Hematopoietic multipotent progenitor cell treated with erythropoietin and hydrocortisone succinate and interleukin-3 and kit ligand, for 8 days (in vitro differentiated cells): ENCODE measurements around the gene PCDHGA5.
A peak's percentile ranks its signal among the peaks of the same experiment; 100 is the strongest.
"Not testable (repeated sequence)": the region's sequence is repeated elsewhere in the genome, so short reads cannot be mapped to it uniquely, and the experiment has no call there.

Experiments used
- DNase-seq: peaks from one replicate; pipeline ENCODE4 v3.0.0-alpha.2; 2015

Gene PCDHGA5

DNA sequence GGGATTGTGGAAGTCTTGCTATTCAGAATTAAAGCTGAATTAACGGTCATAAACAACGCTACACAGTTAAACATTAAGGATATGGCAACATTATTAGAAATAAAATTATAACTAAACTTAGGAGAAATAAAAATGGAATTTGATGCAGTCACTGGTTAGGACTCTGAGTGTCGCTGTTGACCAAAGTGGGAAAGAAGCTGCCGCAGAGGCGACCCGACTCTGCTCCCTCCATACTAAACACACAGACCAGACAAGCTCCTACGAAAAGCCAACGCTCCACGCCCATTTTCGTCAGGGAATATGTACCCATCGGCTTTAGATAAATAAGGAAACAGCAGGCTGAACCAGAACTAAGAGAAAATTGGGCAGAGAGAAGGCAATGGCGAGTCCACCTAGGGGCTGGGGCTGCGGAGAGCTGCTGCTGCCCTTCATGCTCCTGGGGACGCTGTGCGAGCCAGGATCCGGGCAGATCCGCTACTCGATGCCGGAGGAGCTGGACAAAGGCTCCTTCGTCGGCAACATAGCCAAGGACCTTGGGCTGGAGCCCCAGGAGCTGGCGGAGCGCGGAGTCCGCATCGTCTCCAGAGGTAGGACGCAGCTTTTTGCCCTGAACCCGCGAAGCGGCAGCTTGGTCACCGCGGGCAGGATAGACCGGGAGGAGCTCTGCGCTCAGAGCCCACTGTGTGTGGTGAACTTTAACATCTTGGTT, at the start of gene PCDHGA5:
Gene PCDHGA5 (plus strand): TSS at position 211 of the 709 bp plus-strand sequence. CDS start 169 bp downstream, at position 380.
- no peak for DNase-seq

- DNase-seq, result not testable (repeated sequence)
Observed at GRCh38 chr5:141316963-141317362, 47.0 kb upstream of the PCDHGA5 start.

DNA sequence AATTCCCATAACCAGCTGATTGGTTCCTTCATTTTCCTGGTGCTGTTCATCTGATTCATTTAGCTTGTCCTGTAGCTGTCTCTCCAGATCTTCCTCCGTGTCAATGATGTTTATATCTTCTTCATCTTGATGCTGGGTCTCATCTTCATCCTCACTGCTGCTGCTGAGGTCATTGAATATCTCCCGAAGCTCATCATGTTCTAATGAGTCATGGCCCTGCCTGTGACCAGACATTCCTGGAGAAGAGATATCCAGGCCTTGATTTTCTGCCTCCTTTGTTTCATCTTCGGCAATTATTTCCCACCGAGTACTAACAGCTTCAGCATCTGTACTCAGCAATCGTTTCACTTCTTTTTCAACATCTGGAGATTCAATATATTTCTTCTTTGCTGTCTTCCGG, 44.8 kb upstream of the PCDHGA5 start:
- no peak for DNase-seq

DNA sequence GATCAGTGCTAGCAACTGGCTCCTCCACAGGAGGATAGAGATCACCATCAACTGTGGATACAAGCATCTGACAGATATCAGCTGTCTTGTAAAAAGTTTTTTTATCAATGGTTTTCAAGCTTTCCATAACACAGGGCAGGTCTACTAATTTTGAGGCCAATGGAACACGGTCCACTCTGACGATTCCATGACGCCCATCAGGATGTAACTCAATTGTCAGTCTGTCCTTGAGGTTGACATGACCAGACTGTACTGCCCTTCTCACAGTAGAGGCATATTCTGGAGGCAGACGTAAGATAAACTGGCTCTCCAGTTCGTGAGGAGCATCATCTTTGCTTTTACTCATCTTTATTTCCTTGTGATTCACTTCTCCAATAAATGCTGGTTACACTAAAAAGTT, 44.3 kb upstream of the PCDHGA5 start:
- no peak for DNase-seq

- DNase-seq, result peak; percentile 96
Observed at GRCh38 chr5:141320225-141321169, 43.5 kb upstream of the PCDHGA5 start, which contains the start of gene TAF7. TAF7 (minus strand) TSS chr5:141320784; CDS start chr5:141320044, 740 bp downstream.

DNA sequence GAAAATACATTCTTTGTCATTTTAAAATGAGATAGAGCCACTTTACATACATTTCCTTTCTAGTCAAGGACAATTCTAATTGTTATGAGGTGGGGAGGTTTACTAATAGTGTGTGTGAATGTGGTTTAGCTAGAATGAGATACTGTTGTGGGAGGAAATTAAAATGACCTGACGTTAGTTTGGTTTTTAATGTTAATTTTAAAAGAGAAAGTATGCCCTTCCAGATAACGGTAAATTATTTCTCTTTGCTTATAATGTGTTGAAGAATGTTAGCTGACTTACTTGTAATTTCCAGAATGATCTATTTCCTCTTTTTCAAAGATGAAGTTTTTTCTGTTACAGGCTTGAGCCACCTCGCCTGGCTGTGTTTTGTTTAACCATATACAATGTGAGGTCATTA, 41.7 kb upstream of the PCDHGA5 start:
- DNase-seq, result no peak

GRCh38 chr5:141326088-141326854, 37.7 kb upstream of the PCDHGA5 start:
- peak; percentile 21 for DNase-seq

- DNase-seq, result no peak
Observed at GRCh38 chr5:141328231-141328630, 35.7 kb upstream of the PCDHGA5 start.

- no peak for DNase-seq
Observed at GRCh38 chr5:141330299-141331080, 33.5 kb upstream of the PCDHGA5 start, which contains the start of gene PCDHGA1. PCDHGA1 (plus strand) TSS chr5:141330514.

DNA sequence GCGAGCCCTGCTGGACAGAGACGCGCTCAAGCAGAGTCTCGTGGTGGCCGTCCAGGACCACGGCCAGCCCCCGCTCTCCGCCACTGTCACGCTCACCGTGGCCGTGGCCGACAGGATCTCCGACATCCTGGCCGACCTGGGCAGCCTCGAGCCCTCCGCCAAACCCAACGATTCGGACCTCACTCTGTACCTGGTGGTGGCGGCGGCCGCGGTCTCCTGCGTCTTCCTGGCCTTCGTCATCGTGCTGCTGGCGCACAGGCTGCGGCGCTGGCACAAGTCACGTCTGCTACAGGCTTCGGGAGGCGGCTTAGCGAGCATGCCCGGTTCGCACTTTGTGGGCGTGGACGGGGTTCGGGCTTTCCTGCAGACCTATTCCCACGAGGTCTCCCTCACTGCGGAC, 31.4 kb upstream of the PCDHGA5 start:
- DNase-seq, result not testable (repeated sequence)

DNA sequence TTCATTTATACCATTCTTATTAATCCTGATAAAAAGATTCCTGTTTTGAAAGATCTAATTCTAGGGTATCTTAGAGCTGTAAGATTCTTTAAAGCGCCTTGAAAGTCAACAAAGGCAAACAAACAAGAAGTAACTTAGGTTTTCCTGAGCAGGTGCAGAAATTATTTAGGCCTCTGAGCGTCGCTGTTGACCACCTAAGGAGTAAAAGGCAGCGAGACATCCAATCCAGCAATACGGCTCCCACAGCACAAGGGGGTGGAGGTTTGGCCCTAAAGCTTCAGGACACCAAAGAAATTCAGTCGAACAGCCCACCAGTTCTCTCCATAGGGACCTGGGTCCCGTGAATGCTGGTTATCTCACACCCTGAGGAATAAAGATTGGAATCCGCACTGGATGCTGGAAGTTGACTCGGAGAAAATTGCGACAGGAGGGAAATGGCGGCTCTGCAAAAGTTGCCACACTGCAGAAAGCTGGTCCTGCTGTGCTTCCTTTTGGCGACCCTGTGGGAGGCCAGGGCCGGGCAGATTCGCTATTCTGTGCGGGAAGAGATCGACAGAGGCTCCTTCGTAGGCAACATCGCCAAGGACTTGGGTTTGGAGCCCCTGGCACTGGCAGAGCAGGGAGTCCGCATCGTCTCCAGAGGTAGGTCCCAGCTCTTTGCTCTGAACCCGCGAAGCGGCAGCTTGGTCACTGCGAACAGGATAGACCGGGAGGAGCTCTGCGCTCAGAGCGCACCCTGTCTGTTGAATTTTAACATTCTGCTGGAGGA, 25.2 kb upstream of the PCDHGA5 start, which contains the start of gene PCDHGA2:
Gene PCDHGA2 (plus strand): TSS at position 223 of the 769 bp plus-strand sequence.
- DNase-seq, result peak; percentile 19

GRCh38 chr5:141340781-141341354, 23.1 kb upstream of the PCDHGA5 start:
- not testable (repeated sequence) for DNase-seq

GRCh38 chr5:141342773-141343172, 21.2 kb upstream of the PCDHGA5 start:
- no peak for DNase-seq

GRCh38 chr5:141343242-141343952, 20.6 kb upstream of the PCDHGA5 start, which contains the start of gene PCDHGA3:
PCDHGA3 (plus strand) TSS chr5:141343829; CDS start chr5:141344034, 205 bp downstream.
- peak; percentile 31 for DNase-seq

DNA sequence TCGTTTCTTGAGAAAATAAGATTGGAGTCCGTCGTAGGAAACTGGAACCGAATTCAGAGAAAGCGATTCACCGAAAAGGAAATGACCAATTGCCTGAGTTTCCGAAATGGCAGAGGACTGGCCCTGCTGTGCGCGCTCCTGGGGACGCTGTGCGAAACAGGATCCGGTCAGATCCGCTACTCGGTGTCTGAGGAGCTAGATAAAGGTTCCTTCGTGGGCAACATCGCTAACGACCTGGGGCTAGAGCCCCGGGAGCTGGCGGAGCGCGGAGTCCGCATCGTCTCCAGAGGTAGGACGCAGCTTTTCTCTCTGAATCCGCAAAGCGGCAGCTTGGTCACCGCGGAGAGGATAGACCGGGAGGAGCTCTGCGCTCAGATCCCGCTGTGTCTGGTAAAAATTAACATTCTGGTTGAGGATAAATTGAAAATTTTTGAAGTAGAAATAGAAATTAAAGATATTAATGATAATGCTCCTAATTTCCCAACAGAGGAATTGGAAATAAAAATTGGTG, 20.0 kb upstream of the PCDHGA5 start:
- no peak for DNase-seq

- DNase-seq, result no peak
Observed at GRCh38 chr5:141345327-141345726, 18.6 kb upstream of the PCDHGA5 start.

DNA sequence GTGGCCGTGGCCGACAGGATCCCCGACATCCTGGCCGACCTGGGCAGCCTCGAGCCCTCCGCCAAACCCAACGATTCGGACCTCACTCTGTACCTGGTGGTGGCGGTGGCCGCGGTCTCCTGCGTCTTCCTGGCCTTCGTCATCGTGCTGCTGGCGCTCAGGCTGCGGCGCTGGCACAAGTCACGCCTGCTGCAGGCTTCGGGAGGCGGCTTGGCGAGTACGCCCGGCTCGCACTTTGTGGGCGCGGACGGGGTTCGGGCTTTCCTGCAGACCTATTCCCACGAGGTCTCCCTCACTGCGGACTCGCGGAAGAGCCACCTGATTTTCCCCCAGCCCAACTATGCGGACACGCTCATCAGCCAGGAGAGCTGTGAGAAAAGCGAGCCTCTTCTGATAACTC, 17.9 kb upstream of the PCDHGA5 start:
- not testable (repeated sequence) for DNase-seq

DNA sequence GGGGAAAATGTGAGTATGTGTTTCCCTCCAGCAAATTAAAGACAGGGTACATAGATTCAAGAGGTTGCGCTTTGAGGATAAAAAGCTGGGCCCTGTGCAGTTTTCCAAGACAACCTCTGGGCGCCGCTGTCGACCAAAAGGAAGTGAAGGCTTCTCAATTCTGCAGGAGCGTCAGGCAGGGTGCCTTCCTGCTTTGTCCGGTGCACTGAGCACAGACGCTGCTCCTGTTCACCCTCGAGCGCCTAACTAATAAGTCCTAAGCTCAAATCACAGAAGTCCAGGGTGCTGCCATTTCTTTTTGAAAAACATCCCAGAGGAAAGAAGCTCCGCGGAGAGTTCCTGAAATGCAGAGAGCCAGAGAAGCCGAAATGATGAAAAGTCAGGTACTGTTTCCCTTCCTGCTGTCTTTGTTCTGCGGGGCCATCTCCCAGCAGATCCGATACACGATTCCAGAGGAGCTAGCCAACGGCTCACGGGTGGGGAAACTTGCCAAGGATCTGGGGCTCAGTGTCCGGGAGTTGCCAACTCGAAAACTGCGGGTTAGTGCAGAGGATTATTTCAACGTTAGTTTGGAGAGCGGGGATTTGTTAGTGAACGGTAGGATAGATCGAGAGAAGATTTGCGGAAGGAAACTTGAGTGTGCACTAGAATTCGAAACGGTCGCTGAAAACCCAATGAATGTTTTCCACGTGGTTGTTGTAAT, 13.9 kb upstream of the PCDHGA5 start, which contains the start of gene PCDHGB1:
Gene PCDHGB1 (plus strand): TSS at position 183 of the 703 bp plus-strand sequence. CDS start 162 bp downstream, at position 345.
- DNase-seq, result peak; percentile 40

DNA sequence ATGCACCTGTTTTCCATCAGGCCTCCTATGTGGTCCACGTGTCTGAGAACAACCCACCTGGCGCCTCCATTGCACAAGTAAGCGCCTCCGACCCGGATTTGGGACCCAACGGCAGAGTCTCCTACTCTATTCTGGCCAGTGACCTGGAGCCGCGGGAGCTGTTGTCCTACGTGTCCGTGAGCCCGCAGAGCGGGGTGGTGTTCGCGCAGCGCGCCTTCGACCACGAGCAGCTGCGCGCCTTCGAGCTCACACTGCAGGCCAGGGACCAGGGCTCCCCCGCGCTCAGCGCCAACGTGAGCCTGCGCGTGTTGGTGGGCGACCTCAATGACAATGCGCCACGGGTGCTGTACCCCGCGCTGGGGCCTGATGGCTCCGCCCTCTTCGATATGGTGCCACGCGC, 12.4 kb upstream of the PCDHGA5 start:
- DNase-seq, result no peak
